Measurements from ENCODE around the gene DCTN1. TPM values are rescaled to one million over a fixed set of nuclear protein-coding genes. Genes with fewer than 3 reads are reported as not detected.

Gene DCTN1
- total RNA-seq, 6 donors from 2014 or later = 106 to 260 (median 147) TPM

DNA sequence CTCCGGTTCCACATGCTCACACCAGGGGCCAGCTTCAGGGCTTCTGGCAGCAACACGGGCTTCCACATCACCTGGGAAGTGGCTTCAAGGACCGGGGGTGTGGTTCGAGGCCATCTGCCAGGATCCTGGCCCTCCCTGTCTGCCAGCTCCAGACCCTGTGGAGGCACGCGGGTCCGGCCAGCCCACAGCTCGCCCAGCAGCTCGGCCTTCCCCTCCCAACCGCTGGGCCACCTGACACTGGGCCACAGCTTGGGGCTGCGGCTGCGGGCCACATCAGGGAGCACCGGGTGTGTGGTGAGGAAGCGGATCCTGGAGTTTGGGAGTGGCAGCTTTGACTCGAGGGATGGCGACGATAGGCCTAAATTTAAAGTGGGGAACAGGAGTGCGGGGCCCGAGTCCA, 34.3 kb upstream of the DCTN1 start:
- TF ChIP-seq POLR2A (IDR thresholded peaks at IDR 0.05) (no peak), EP300 (IDR thresholded peaks at IDR 0.05) (no peak), POLR2AphosphoS5 (IDR thresholded peaks at IDR 0.05) (no peak)
- TF ChIP-seq, protein P1, sequence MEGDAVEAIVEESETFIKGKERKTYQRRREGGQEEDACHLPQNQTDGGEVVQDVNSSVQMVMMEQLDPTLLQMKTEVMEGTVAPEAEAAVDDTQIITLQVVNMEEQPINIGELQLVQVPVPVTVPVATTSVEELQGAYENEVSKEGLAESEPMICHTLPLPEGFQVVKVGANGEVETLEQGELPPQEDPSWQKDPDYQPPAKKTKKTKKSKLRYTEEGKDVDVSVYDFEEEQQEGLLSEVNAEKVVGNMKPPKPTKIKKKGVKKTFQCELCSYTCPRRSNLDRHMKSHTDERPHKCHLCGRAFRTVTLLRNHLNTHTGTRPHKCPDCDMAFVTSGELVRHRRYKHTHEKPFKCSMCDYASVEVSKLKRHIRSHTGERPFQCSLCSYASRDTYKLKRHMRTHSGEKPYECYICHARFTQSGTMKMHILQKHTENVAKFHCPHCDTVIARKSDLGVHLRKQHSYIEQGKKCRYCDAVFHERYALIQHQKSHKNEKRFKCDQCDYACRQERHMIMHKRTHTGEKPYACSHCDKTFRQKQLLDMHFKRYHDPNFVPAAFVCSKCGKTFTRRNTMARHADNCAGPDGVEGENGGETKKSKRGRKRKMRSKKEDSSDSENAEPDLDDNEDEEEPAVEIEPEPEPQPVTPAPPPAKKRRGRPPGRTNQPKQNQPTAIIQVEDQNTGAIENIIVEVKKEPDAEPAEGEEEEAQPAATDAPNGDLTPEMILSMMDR (IDR thresholded peaks at IDR 0.05) = no peak
- no peaks in the 10 kb centered on the region for H3K36me3 ChIP-seq
- 38 to 69% methylated on average over 9 to 13 of the region's 19 CpGs for WGBS, 2 donors
- no peaks in the 10 kb centered on the region for H3K9me3 ChIP-seq
- peaks cover 9 to 22% (median 20%) of the 10 kb centered on the region in 4 donors for H3K4me1 ChIP-seq
- DNase-seq (peak in 1 of 2 donors; percentile 75), ATAC-seq (ENCODE audit: low FRiP score in 2 of 2) (peak in 1 of 2 donors; percentile 17)
- H3K27ac ChIP-seq = peak overlapping the region in 2 of 4 donors; percentile 10 to 67
- peak overlapping the region; percentile 9 to 57 (median 52) for H3K4me3 ChIP-seq
- no peaks in the 10 kb centered on the region for H3K27me3 ChIP-seq

- Histone ChIP-seq H3K27ac (no peak overlapping the region), H3K4me1 (peaks cover 9 to 22% (median 20%) of the 10 kb centered on the region in 4 donors), H3K27me3 (no peaks in the 10 kb centered on the region), H3K36me3 (no peaks in the 10 kb centered on the region), H3K9me3 (no peaks in the 10 kb centered on the region), H3K4me3 (no peak overlapping the region)
- DNase-seq (no peak), ATAC-seq (ENCODE audit: low FRiP score in 2 of 2) (no peak)
- TF ChIP-seq, protein P1 (IDR thresholded peaks at IDR 0.05) = no peak
- no peak for TF ChIP-seq POLR2AphosphoS5 (IDR thresholded peaks at IDR 0.05)
- no peak for TF ChIP-seq EP300 (IDR thresholded peaks at IDR 0.05)
- no peak for TF ChIP-seq POLR2A (IDR thresholded peaks at IDR 0.05)
- 73 to 81% methylated on average over 6 to 8 of the region's 8 CpGs for WGBS, 2 donors
Measured at GRCh38 chr2:74413001-74413698, 33.0 kb upstream of the DCTN1 start.

DNA sequence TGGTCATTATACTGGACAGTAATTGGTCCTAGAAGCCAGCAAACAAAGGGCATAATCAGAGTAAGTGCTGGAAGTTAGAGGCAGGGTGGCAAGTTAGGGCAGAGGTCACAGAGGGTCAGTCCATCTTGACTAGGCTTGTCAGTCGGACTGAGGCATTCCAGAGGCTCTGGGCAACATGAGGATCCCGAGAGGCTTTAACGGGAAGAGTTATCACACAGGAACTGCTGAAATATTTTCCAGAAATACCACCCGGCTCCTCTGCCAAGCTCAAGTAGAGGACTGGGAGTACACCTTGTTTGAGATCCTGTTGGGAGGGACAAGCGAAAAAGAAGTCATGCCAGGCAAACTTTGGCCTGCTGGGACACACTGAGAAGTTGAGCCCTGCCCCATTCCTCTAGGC, 27.6 kb upstream of the DCTN1 start:
- 66 to 73% methylated on average over 5 of the region's 5 CpGs for WGBS, 2 donors
- ATAC-seq (ENCODE audit: low FRiP score in 2 of 2) (no peak), DNase-seq (no peak)
- no peak for TF ChIP-seq POLR2A (IDR thresholded peaks at IDR 0.05)
- TF ChIP-seq, protein P1 (IDR thresholded peaks at IDR 0.05) = no peak
- no peak for TF ChIP-seq POLR2AphosphoS5 (IDR thresholded peaks at IDR 0.05)
- TF ChIP-seq EP300 (IDR thresholded peaks at IDR 0.05) = no peak
- Histone ChIP-seq H3K9me3 (no peaks in the 10 kb centered on the region), H3K27ac (no peak overlapping the region), H3K4me1 (no peaks in the 10 kb centered on the region), H3K4me3 (no peak overlapping the region), H3K36me3 (no peaks in the 10 kb centered on the region), H3K27me3 (no peaks in the 10 kb centered on the region)

DNA sequence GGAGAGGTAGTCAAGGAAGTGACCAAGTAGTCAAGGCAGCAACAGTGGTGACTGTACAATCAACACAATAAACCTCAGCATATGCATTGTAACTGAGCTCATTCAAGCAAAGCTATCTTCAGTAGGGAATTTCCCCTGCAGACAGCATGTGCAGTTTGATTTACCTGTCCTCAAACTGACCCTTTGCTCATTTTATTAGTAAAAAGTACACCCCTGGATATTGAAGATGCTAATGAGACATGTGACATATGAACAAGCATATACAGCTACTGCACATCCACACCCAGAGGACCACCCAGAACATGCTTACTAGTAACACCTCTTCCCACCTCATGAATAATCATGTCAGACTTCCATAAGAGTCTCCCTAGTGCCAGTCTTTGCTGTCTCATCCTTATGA, 25.9 kb upstream of the DCTN1 start:
- Histone ChIP-seq H3K27ac (no peak overlapping the region), H3K4me1 (no peaks in the 10 kb centered on the region), H3K9me3 (no peaks in the 10 kb centered on the region), H3K4me3 (no peak overlapping the region), H3K36me3 (no peaks in the 10 kb centered on the region), H3K27me3 (no peaks in the 10 kb centered on the region)
- TF ChIP-seq EP300 (IDR thresholded peaks at IDR 0.05) (no peak), POLR2A (IDR thresholded peaks at IDR 0.05) (no peak), POLR2AphosphoS5 (IDR thresholded peaks at IDR 0.05) (no peak)
- TF ChIP-seq, protein P1 (IDR thresholded peaks at IDR 0.05) = no peak
- ATAC-seq (ENCODE audit: low FRiP score in 2 of 2) (no peak), DNase-seq (no peak)

GRCh38 chr2:74401891-74402290, 21.8 kb upstream of the DCTN1 start:
- no peak for DNase-seq
- WGBS, 2 donors = 75 to 93% methylated on average over 2 of the region's 2 CpGs
- H3K27ac ChIP-seq = no peak overlapping the region
- no peaks in the 10 kb centered on the region for H3K36me3 ChIP-seq
- no peaks in the 10 kb centered on the region for H3K9me3 ChIP-seq
- no peak overlapping the region for H3K4me3 ChIP-seq
- TF ChIP-seq POLR2A (IDR thresholded peaks at IDR 0.05) (no peak), POLR2AphosphoS5 (IDR thresholded peaks at IDR 0.05) (no peak), EP300 (IDR thresholded peaks at IDR 0.05) (no peak)
- TF ChIP-seq, protein P1 (IDR thresholded peaks at IDR 0.05) = no peak
- no peaks in the 10 kb centered on the region for H3K27me3 ChIP-seq
- H3K4me1 ChIP-seq = no peaks in the 10 kb centered on the region
- ATAC-seq (ENCODE audit: low FRiP score in 2 of 2) = no peak
